PC-3 (cell line): ENCODE data around the gene VDAC1. TPM values are rescaled to one million over a fixed set of nuclear protein-coding genes. Genes with fewer than 3 reads are reported as not detected.
"Not testable (repeated sequence)": the region's sequence is repeated elsewhere in the genome, so short reads cannot be mapped to it uniquely, and the experiment has no call there.

ENCODE experiments used
- ATAC-seq: fragments of 200-7000 bp; cut with Tn5 transposase; 2 replicates; pipeline ENCODE4 v1.9.1; 2020; ENCODE audit warnings: mild to moderate bottlenecking, moderate library complexity
- BruUV-seq: library from RNA; stranded (reverse); fragments of 400-500 nt; replicated peaks from 2 replicates; lab custom pipeline; 2021; lab: Mats Ljungman, UMichigan
- CTCF ChIA-PET: fragments of 300-600 bp; sonication (Branson Sonifier 250); formaldehyde crosslinking; loops from one replicate; lab custom pipeline; 2022; ENCODE audit warnings: antibody characterized with exemption; lab: Charles Lee
- POLR2A ChIA-PET: fragments of 300-600 bp; sonication (Branson Sonifier 250); formaldehyde crosslinking; loops from one replicate; lab custom pipeline; 2022; ENCODE audit warnings: antibody characterized with exemption; ENCODE audit not compliant: unreplicated experiment; lab: Charles Lee
- DNase-seq: peaks from one replicate; pipeline ENCODE4 v3.0.0-alpha.2; 2015
- H2AFZ ChIP-seq: fragments of 300-600 bp; sonication (generic); 2 replicates; pipeline ENCODE4 v1.6.0; 2016; ENCODE audit warnings: antibody characterized with exemption, low read length
- H3F3A ChIP-seq: fragments of 300-600 bp; sonication (generic); one replicate; pipeline ENCODE4 v1.6.0; 2017; ENCODE audit warnings: antibody characterized with exemption, low read length, control low read depth, mild to moderate bottlenecking; ENCODE audit not compliant: unreplicated experiment
- H3K27ac ChIP-seq: fragments of 300-600 bp; sonication (generic); 2 replicates; pipeline ENCODE4 v1.5.1; 2016; ENCODE audit warnings: mild to moderate bottlenecking, low read length
- H3K27me3 ChIP-seq: fragments of 300-600 bp; sonication (generic); 2 replicates; pipeline ENCODE4 v1.6.1; 2016; ENCODE audit warnings: low read length, mixed read lengths
- H3K36me3 ChIP-seq: fragments of 300-600 bp; sonication (generic); 2 replicates; pipeline ENCODE4 v1.6.1; 2016; ENCODE audit warnings: low read depth, mixed run types, low read length, mixed read lengths
- H3K4me1 ChIP-seq: fragments of 300-600 bp; sonication (generic); 2 replicates; pipeline ENCODE4 v1.5.1; 2016; ENCODE audit warnings: low read length; ENCODE audit not compliant: insufficient read depth
- H3K4me2 ChIP-seq: fragments of 300-600 bp; sonication (generic); 2 replicates; pipeline ENCODE4 v1.6.0; 2016; ENCODE audit warnings: low read length
- H3K4me3 ChIP-seq: fragments of 300-600 bp; sonication (generic); 2 replicates; pipeline ENCODE4 v1.5.1; 2016; ENCODE audit warnings: mild to moderate bottlenecking, low read length, mixed read lengths
- H3K79me2 ChIP-seq: fragments of 300-600 bp; sonication (generic); 2 replicates; pipeline ENCODE4 v1.6.1; 2017; ENCODE audit warnings: low read length, mixed read lengths
- H3K9ac ChIP-seq: fragments of 300-600 bp; sonication (generic); 2 replicates; pipeline ENCODE4 v1.6.0; 2016; ENCODE audit warnings: mild to moderate bottlenecking, low read length
- H3K9me2 ChIP-seq: fragments of 300-600 bp; sonication (generic); replicated peaks from 2 replicates; pipeline ENCODE4 v1.6.1; 2016; ENCODE audit warnings: mixed run types, low read length, mixed read lengths
- H3K9me3 ChIP-seq: fragments of 300-600 bp; sonication (generic); 2 replicates; pipeline ENCODE4 v1.6.1; 2016; ENCODE audit warnings: low read length, mixed read lengths
- H4K20me1 ChIP-seq: fragments of 300-600 bp; sonication (generic); 2 replicates; pipeline ENCODE4 v1.6.1; 2016; ENCODE audit warnings: low read length, mixed read lengths
- CTCF ChIP-seq: fragments of 300-600 bp; sonication (generic); conservative IDR thresholded peaks from 2 replicates; pipeline ENCODE4 v1.5.1; 2017; ENCODE audit warnings: antibody characterized with exemption, low read depth, mild to moderate bottlenecking, low read length
- EZH2 ChIP-seq: fragments of 300-600 bp; sonication (generic); IDR thresholded peaks from one replicate; pipeline ENCODE4 v1.6.1; 2017; ENCODE audit warnings: antibody characterized with exemption, mild to moderate bottlenecking, low read length; ENCODE audit not compliant: unreplicated experiment
- EZH2phosphoT487 ChIP-seq: fragments of 300-600 bp; sonication (generic); IDR thresholded peaks from 2 replicates; pipeline ENCODE4 v1.6.1; 2018; ENCODE audit warnings: mild to moderate bottlenecking, antibody characterized with exemption, low read length, borderline replicate concordance
- intact Hi-C: fragments of 100-400 bp; cut with micrococcal nuclease; formaldehyde crosslinking; loops from 2 replicates; pipeline ENCODE4 v1.9.0; 2023
- total RNA-seq: library from RNA; depleted of rRNA; stranded (reverse); fragments of >200 nt; gene quantifications from 2 replicates; pipeline ENCODE4 v1.2.3, GENCODE V29; 2014

Gene VDAC1
- total RNA-seq, 1 experiment from 2014 or later = 220 TPM

- no peak for ATAC-seq
- no peak overlapping the region for H3K4me3 ChIP-seq
- no peaks in the 10 kb centered on the region for H4K20me1 ChIP-seq
- H3K9me2 ChIP-seq = no peaks in the 10 kb centered on the region
- H3K9me3 ChIP-seq = no peaks in the 10 kb centered on the region
- no peak overlapping the region for H3K9ac ChIP-seq
- intact Hi-C loops = no loop called here
- DNase-seq = no peak
- H3F3A ChIP-seq = no peaks in the 10 kb centered on the region
- H2AFZ ChIP-seq = no peak overlapping the region
- H3K79me2 ChIP-seq = no peaks in the 10 kb centered on the region
- no peak overlapping the region for H3K4me2 ChIP-seq
- no peaks in the 10 kb centered on the region for H3K27me3 ChIP-seq
- no peaks in the 10 kb centered on the region for H3K36me3 ChIP-seq
- ChIA-PET CTCF (no interaction called here), POLR2A (no interaction called here)
- no peak overlapping the region for H3K27ac ChIP-seq
- no peak for TF ChIP-seq EZH2phosphoT487
- no peak for TF ChIP-seq EZH2
- no TSS peak for BruUV-seq
- no peaks in the 10 kb centered on the region for H3K4me1 ChIP-seq
These were observed 68.1 kb downstream of the VDAC1 start for GRCh38 chr5:133936651-133937015.

GRCh38 chr5:133935991-133936650, 68.7 kb downstream of the VDAC1 start:
- CTCF ChIA-PET, H3F3A ChIP-seq, H3K36me3 ChIP-seq, intact Hi-C loops, POLR2A ChIA-PET, H2AFZ ChIP-seq, H3K4me2 ChIP-seq, H3K9me3 ChIP-seq, DNase-seq, H3K27me3 ChIP-seq, H3K79me2 ChIP-seq, H3K9ac ChIP-seq, H3K4me1 ChIP-seq, H3K27ac ChIP-seq, H4K20me1 ChIP-seq, BruUV-seq, H3K9me2 ChIP-seq, H3K4me3 ChIP-seq, ATAC-seq: not testable (repeated sequence)

- Histone ChIP-seq H3F3A (no peaks in the 10 kb centered on the region), H3K4me1 (no peaks in the 10 kb centered on the region), H3K27ac (no peak overlapping the region), H3K4me3 (no peak overlapping the region), H3K9ac (no peak overlapping the region), H3K4me2 (no peak overlapping the region), H4K20me1 (no peaks in the 10 kb centered on the region), H3K9me2 (no peaks in the 10 kb centered on the region), H3K9me3 (no peaks in the 10 kb centered on the region), H3K36me3 (no peaks in the 10 kb centered on the region), H3K27me3 (no peaks in the 10 kb centered on the region), H2AFZ (no peak overlapping the region), H3K79me2 (no peaks in the 10 kb centered on the region)
- intact Hi-C loops = no loop called here
- DNase-seq (no peak), ATAC-seq (no peak)
- TF ChIP-seq EZH2phosphoT487 (no peak), CTCF (no peak), EZH2 (no peak)
- BruUV-seq = no TSS peak
- POLR2A ChIA-PET = no interaction called here
- CTCF ChIA-PET = no interaction called here
These were observed 69.2 kb downstream of the VDAC1 start for GRCh38 chr5:133935667-133935940.
